A549 (cell line): ENCODE data around the gene ABHD6. TPM values are rescaled to one million over a fixed set of nuclear protein-coding genes. Genes with fewer than 3 reads are reported as not detected.
A peak's percentile ranks its signal among the peaks of the same experiment; 100 is the strongest.
"Not testable (repeated sequence)": the region's sequence is repeated elsewhere in the genome, so short reads cannot be mapped to it uniquely, and the experiment has no call there.

ENCODE experiments used
- ATAC-seq, 2 experiments: fragments of 200-7000 bp in 1 of 2; fragments of >200 bp in 1 of 2; cut with Nextera tagmentation in 1 of 2; cut with Tn5 transposase in 1 of 2; 3 replicates each; pipeline versions ENCODE4 v1.8.0 to v1.9.1; 2018 to 2020; ENCODE audit warnings: mild to moderate bottlenecking in 1 of 2, moderate library complexity in 1 of 2
- CTCF ChIA-PET: fragments of 300-600 bp; sonication (Branson Sonifier 250); formaldehyde crosslinking; extraction: SDS; loops from one replicate; lab custom pipeline; 2021; ENCODE audit warnings: antibody characterized with exemption, inconsistent platforms; lab: Yijun Ruan, JAX
- POLR2A ChIA-PET: fragments of 350-600 bp; formaldehyde crosslinking; extraction: SDS; loops from one replicate; lab custom pipeline; 2021; ENCODE audit warnings: antibody characterized with exemption, inconsistent platforms; lab: Yijun Ruan, JAX
- DNase-seq, 2 experiments: peaks; one replicate each; pipeline versions ENCODE4 v3.0.0 to v3.0.0-alpha.2; 2011 to 2016; ENCODE audit warnings: low read depth in 1 of 2, low spot score in 1 of 2
- FAIRE-seq: peaks from 2 replicates; lab custom pipeline; 2011; peaks lifted over from hg19 to GRCh38; lab: Jason Lieb, UNC
- H3K27ac ChIP-seq, 2 experiments: fragments of >200 bp; sonication (Bioruptor Twin); formaldehyde crosslinking; 3 replicates each; pipeline ENCODE4 v1.5.1; 2016 to 2017
- H3K4me1 ChIP-seq: fragments of >200 bp; sonication (Bioruptor Twin); formaldehyde crosslinking; 3 replicates; pipeline ENCODE4 v1.6.1; 2016
- H3K4me2 ChIP-seq: fragments of >200 bp; sonication (Bioruptor Twin); formaldehyde crosslinking; 3 replicates; pipeline ENCODE4 v1.6.1; 2016
- H3K4me3 ChIP-seq: fragments of >200 bp; sonication (Bioruptor Twin); formaldehyde crosslinking; 3 replicates; pipeline ENCODE4 v1.5.1; 2016
- H3K9me3 ChIP-seq: fragments of >200 bp; sonication (Bioruptor Twin); formaldehyde crosslinking; 3 replicates; pipeline ENCODE4 v1.6.1; 2016
- CBX2 ChIP-seq: fragments of 200-600 bp; sonication (generic); IDR thresholded peaks from 2 replicates; pipeline ENCODE4 v1.6.1; 2016; ENCODE audit warnings: low read depth, mild to moderate bottlenecking, borderline replicate concordance
- CEBPB ChIP-seq, 2 experiments: fragments of >200 bp in 1 of 2; sonication (Bioruptor Twin) in 1 of 2; formaldehyde crosslinking in 1 of 2; IDR thresholded peaks; 2 replicates each; pipeline ENCODE4 v1.6.1; 2012 to 2016
- CHD2 ChIP-seq: fragments of 150-350 bp; IDR thresholded peaks from 2 replicates; pipeline ENCODE4 v1.6.1; 2014; ENCODE audit warnings: low read length; ENCODE audit not compliant: partially characterized antibody
- CTCF ChIP-seq: fragments of >200 bp; sonication (Bioruptor Twin); formaldehyde crosslinking; IDR thresholded peaks from 3 replicates; pipeline ENCODE4 v1.5.1; 2016
- EHF ChIP-seq: fragments of 250-450 bp; sonication (Bioruptor Pico); IDR thresholded peaks from 2 replicates; pipeline ENCODE4 v1.5.0; 2020; ENCODE audit warnings: mild to moderate bottlenecking
- ESRRA ChIP-seq: fragments of 150-350 bp; IDR thresholded peaks from 2 replicates; pipeline ENCODE4 v1.6.1; 2014; ENCODE audit warnings: mild to moderate bottlenecking, low read length, borderline replicate concordance
- FOSL2 ChIP-seq, 2 experiments: fragments of 450-650 bp in 1 of 2; fragments of >200 bp in 1 of 2; sonication (Bioruptor Twin) in 1 of 2; formaldehyde crosslinking; IDR thresholded peaks; 2 replicates each; pipeline versions ENCODE4 v1.5.0 to v1.6.1; 2016 to 2020; ENCODE audit warnings: mild to moderate bottlenecking in 1 of 2, moderate library complexity in 1 of 2
- MAFK ChIP-seq: fragments of 450-650 bp; IDR thresholded peaks from 2 replicates; pipeline ENCODE4 v1.6.1; 2014; ENCODE audit not compliant: partially characterized antibody
- MAX ChIP-seq: IDR thresholded peaks from 2 replicates; pipeline ENCODE4 v1.6.1; 2012
- MAZ ChIP-seq: fragments of 150-350 bp; IDR thresholded peaks from 2 replicates; pipeline ENCODE4 v1.6.1; 2014; ENCODE audit warnings: antibody characterized with exemption, low read depth, low read length, borderline replicate concordance
- RCOR1 ChIP-seq: fragments of 150-350 bp; IDR thresholded peaks from 2 replicates; pipeline ENCODE4 v1.6.1; 2014; ENCODE audit warnings: antibody characterized with exemption, low read length, low read depth
- RFX5 ChIP-seq: fragments of 450-650 bp; IDR thresholded peaks from 2 replicates; pipeline ENCODE4 v1.7.1; 2014; ENCODE audit warnings: antibody characterized with exemption, mild to moderate bottlenecking, moderate library complexity
- TFCP2L1 ChIP-seq: fragments of 250-450 bp; sonication (Bioruptor Pico); IDR thresholded peaks from 2 replicates; pipeline ENCODE4 v1.5.0; 2021; ENCODE audit warnings: mild to moderate bottlenecking
- ZC3H11A ChIP-seq: fragments of 450-650 bp; IDR thresholded peaks from 2 replicates; pipeline ENCODE4 v1.6.1; 2014; ENCODE audit warnings: antibody characterized with exemption, mild to moderate bottlenecking
- WGBS: methylation state at CpG from one replicate; pipeline ENCODE4 v1.1.6; 2017; ENCODE audit errors: missing lambda C conversion rate; 5-methylcytosine and 5-hydroxymethylcytosine counted together
- polyA plus RNA-seq, 4 experiments: library from polyadenylated mRNA; depleted of rRNA in 3 of 4; stranded (reverse); fragments of >200 nt; fragmentation: RNase III in 1 of 4; extraction: RNeasy Plus Mini Kit Qiagen cat#74134 plus additional on column Dnase treatment in 1 of 4; gene quantifications; 2 replicates in 3 of 4; 3 replicates in 1 of 4; pipeline ENCODE4 v1.2.3, GENCODE V29; 2011 to 2017

Gene ABHD6
- polyA plus RNA-seq, 2 of the 4 experiments (the other 2 are of a cell fraction) = 6.6 to 10.1 TPM

GRCh38 chr3:58222161-58222724 lies 15.3 kb upstream of the ABHD6 start:
- peaks cover 9% of the 10 kb centered on the region; the same call in 1 of the 3 replicates for H3K4me1 ChIP-seq
- WGBS = 46% methylated on average over 8 of the region's 8 CpGs
- no peak overlapping the region for H3K4me3 ChIP-seq
- H3K27ac ChIP-seq = peak overlapping the region in 1 of 2 experiments; percentile 62; a peak in 2 of 6 replicates
- no peak for DNase-seq
- ATAC-seq = no peak
- POLR2A ChIA-PET = no interaction called here
- FAIRE-seq = no peak
- 0 out of 3 replicates have a peak overlapping the region, but pooled peaks have one; percentile 13 for H3K4me2 ChIP-seq
- H3K9me3 ChIP-seq = no peaks in the 10 kb centered on the region
- 0 out of 2 replicates have a peak, but pooled peaks have one; percentile 11 for TF ChIP-seq FOSL2 (IDR thresholded peaks at IDR 0.05)
- 0 out of 2 replicates have a peak, but pooled peaks have one; percentile 5 for TF ChIP-seq FOSL2 (CRISPR knock-in tag; IDR thresholded peaks at IDR 0.05)
- TF ChIP-seq CHD2 = no peak
- peak; percentile 14 for TF ChIP-seq MAFK
- CTCF ChIA-PET = interaction anchor here (1.1 to 2.1 kb wide), 3 partner anchors 15 to 34 kb away, joined by 3 to 5 read pairs (median 4); partner anchors contain the start of gene ABHD6

GRCh38 chr3:58223855-58224254 lies 13.7 kb upstream of the ABHD6 start:
- H3K4me2 ChIP-seq = no peak overlapping the region
- WGBS = 86% methylated on average over 4 of the region's 4 CpGs
- no peak for FAIRE-seq
- ATAC-seq = no peak
- DNase-seq = no peak
- POLR2A ChIA-PET = no interaction called here
- no peaks in the 10 kb centered on the region for H3K9me3 ChIP-seq
- TF ChIP-seq RFX5 (no peak), EHF (no peak), CHD2 (no peak), MAX (no peak), CEBPB (IDR thresholded peaks at IDR 0.05) (no peak)
- H3K4me1 ChIP-seq = peaks cover 9% of the 10 kb centered on the region; the same call in 1 of the 3 replicates
- CTCF ChIA-PET = interaction anchor here (0.7 to 2.1 kb wide), 8 partner anchors 10 to 1076 kb away, joined by 3 to 6 read pairs (median 4); partner anchors contain the start of genes ABHD6, HTD2 and RPP14
- no peak overlapping the region for H3K27ac ChIP-seq
- H3K4me3 ChIP-seq = no peak overlapping the region

- H3K4me2 ChIP-seq, ATAC-seq, DNase-seq, FAIRE-seq, POLR2A ChIA-PET, H3K9me3 ChIP-seq, H3K4me1 ChIP-seq, H3K27ac ChIP-seq, H3K4me3 ChIP-seq: not testable (repeated sequence)
- TF ChIP-seq ZC3H11A = peak; percentile 66
- WGBS = 50% methylated on average over 3 of the region's 3 CpGs
- CTCF ChIA-PET = interaction anchor here (0.7 to 1.8 kb wide), 3 partner anchors 11 to 78 kb away, joined by 3 to 10 read pairs (median 6); no protein-coding TSS in a partner anchor
These were observed 9.7 kb upstream of the ABHD6 start for GRCh38 chr3:58227933-58228332.

GRCh38 chr3:58230876-58231552 lies 6.6 kb upstream of the ABHD6 start:
- WGBS = 0% methylated on average over 1 of the region's 1 CpG
- no peak for TF ChIP-seq FOSL2 (IDR thresholded peaks at IDR 0.05)
- TF ChIP-seq FOSL2 (CRISPR knock-in tag; IDR thresholded peaks at IDR 0.05) = no peak
- TF ChIP-seq CHD2 = no peak
- TF ChIP-seq RCOR1 = no peak
- no peak for TF ChIP-seq MAZ
- TF ChIP-seq CBX2 = no peak
- TF ChIP-seq CTCF = no peak
- TF ChIP-seq EHF = no peak
- no peak for TF ChIP-seq TFCP2L1
- TF ChIP-seq ESRRA = no peak
- FAIRE-seq = no peak
- ChIA-PET POLR2A (no interaction called here), CTCF (interaction anchor here (0.9 to 1.1 kb wide), 3 partner anchors 13 to 51 kb away, joined by 3 to 4 read pairs (median 3); no protein-coding TSS in a partner anchor)
- H3K4me1 ChIP-seq = peaks cover 9% of the 10 kb centered on the region; the same call in 2 of the 3 replicates
- H3K4me2 ChIP-seq = no peak overlapping the region
- DNase-seq = no peak
- H3K4me3 ChIP-seq = no peak overlapping the region
- H3K27ac ChIP-seq = no peak overlapping the region
- ATAC-seq = no peak
- no peaks in the 10 kb centered on the region for H3K9me3 ChIP-seq
